ENCODE results near the gene DTX2. TPM values are rescaled to one million over a fixed set of nuclear protein-coding genes. Genes with fewer than 3 reads are reported as not detected.
"Not testable (repeated sequence)": the region's sequence is repeated elsewhere in the genome, so short reads cannot be mapped to it uniquely, and the experiment has no call there.

The DTX2 gene
- total RNA-seq (7.8 TPM), polyA plus RNA-seq (20.2 TPM)

DNA sequence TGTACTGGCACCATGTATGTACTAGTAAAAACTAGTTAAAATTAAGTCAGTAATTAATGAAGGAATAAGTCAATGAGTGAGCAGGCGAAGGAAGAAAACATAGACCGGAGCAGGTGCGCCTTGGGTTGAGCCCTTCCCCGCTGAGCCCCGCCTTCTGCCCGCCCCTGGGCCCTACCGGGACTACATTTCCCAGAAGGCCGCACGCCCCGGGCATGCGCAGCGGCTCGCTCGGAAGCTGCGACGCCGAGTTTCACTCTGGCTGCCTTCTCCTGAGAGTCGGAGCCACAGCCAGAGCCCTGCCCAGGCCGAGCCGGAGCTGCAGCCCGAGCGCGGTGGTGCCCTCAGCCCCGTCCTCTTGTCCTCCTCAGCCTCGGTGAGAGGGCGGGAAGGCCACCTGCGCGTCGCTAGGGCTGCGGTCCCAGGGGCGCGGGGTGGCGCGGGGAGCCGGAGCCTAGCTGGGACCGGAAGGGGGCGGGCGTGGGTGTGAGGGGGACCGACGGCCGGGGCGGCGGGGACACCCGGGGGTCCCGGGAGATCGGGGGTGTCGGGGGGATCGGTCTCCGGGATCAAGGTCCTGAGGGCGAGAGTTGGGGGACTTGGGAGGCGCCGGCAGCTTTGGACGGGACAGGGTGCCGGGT is at the start of gene DTX2:
Gene DTX2 (plus strand): TSS at position 246 of the 638 bp plus-strand sequence. CDS start 18,801 bp downstream, outside the sequence.
- DNase-seq (ENCODE audit: extremely low spot score); H3K36me3 ChIP-seq (ENCODE audit: insufficient read depth); H3K4me1 ChIP-seq (ENCODE audit: insufficient read depth): not testable (repeated sequence)
- Histone ChIP-seq H3K27ac (ENCODE audit: low read depth) (peak within 1 kb of the TSS; percentile 23), H3K4me3 (ENCODE audit: low read depth, low read length) (peak within 1 kb of the TSS; percentile 40)
- whole genome bisulfite sequencing, result 2% methylated on average over 19 of the region's 54 CpGs

DNA sequence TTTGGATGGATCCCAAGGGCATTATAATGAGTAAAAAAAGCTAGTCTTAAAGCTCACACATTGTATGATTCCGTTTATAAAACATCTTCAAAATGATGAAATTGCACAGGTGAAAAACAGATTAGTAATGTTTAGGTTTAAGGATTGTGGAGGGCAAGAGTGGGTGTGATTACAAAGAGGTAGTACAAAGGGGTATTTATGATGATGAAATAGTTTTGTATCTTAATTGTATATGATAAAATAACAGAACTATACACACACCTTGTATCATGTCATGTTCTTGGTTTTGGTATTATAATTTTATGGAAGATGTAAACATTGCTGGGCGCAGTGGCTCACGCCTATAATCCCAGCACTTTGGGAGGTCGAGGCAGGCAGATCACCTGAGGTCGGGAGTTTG is 49.3 kb upstream of the DTX2 start:
- Histone ChIP-seq H3K4me1 (ENCODE audit: insufficient read depth) (no peaks in the 10 kb centered on the region), H3K36me3 (ENCODE audit: insufficient read depth) (no peaks in the 10 kb centered on the region), H3K27ac (ENCODE audit: low read depth) (no peak overlapping the region), H3K4me3 (ENCODE audit: low read depth, low read length) (no peak overlapping the region)
- DNase-seq (ENCODE audit: extremely low spot score), result no peak
- 65% methylated on average over 5 of the region's 5 CpGs for WGBS

DNA sequence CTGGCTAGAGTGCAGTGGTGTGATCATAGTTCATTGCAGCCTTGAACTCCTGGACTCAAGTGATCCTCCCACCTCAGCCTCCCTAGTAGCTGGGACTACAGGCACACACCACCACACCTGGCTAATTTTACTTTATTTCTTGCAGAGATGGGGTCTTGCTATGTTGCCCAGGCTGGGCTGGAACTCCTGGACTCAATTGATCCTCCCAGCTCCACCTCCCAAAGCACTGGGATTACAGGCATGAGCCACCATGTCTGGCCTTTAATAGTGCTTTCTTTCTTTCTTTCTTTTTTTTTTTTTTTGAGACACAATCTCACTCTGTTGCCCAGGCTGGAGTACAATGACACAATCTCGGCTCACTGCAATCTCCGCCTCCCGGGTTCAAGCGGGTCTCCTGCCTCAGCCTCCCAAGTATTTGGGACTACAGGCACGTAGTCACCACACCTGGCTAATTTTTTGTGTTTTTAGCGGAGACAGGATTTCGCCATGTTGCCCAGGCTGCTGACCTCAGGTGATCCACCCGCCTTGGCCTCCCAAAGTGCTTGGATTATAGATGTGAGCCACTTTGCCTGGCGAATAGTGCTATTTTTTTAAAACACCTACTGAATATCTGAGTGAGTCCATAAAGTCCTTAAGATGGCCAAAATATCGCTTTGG is 43.7 kb upstream of the DTX2 start:
- not testable (repeated sequence) for H3K4me3 ChIP-seq (ENCODE audit: low read depth, low read length); H3K4me1 ChIP-seq (ENCODE audit: insufficient read depth); H3K27ac ChIP-seq (ENCODE audit: low read depth); DNase-seq (ENCODE audit: extremely low spot score); H3K36me3 ChIP-seq (ENCODE audit: insufficient read depth)
- WGBS, result 95% methylated on average over 10 of the region's 10 CpGs

DNA sequence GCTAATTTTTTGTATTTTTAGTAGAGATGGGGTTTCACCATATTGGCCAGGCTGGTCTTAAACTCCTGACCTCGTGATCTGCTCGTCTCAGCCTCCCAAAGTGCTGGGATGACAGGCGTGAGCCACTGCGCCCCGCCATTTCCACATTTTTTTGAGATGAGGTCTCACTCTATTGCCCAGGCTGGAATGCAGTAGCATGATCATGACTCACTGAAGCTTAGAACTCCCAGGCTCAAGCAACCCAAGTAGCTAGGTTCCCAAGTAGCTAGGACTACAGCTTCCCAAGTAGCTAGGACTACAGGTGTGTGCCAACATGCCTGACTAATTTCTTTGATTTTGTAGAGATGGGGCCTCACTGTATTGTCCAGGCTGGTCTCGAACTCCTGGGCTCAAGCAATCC is 40.4 kb upstream of the DTX2 start:
- DNase-seq (ENCODE audit: extremely low spot score); H3K27ac ChIP-seq (ENCODE audit: low read depth); H3K4me3 ChIP-seq (ENCODE audit: low read depth, low read length); H3K36me3 ChIP-seq (ENCODE audit: insufficient read depth); H3K4me1 ChIP-seq (ENCODE audit: insufficient read depth): not testable (repeated sequence)
- WGBS, result 85% methylated on average over 6 of the region's 6 CpGs

DNA sequence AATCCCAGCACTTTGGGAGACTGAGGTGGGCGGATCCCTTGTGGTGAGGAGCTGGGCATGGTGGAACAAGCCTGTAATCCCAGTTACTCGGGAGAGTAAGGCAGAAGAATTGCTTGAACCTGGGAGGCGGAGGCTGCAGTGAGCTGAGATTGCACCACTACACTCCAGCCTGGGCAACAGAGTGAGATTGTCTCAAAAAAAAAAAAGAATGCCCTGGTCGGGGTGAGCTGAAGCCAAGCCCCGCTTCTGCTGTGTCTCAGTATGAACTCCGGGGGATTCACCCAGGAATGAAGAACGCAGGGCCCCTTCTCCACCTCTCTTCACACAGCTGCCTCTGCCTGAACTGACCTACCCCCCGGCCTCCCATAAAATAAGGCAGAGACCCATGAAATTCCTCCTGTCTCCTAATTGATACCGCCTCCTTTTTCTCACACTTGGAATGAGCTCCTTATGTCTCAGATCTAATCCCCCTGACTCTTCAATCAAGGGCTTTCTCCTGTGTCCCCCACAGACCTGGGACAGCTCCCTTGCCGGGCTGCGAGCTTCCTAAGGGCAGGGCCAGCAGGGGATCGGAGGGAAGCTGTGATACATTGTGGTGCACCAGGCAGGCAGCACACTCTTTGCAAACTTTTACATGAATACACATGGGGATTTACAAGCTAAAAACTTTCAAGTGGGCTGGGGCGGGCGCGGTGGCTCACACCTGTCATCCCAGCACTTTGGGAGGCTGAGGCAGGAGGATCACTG is 37.7 kb upstream of the DTX2 start:
- H3K36me3 ChIP-seq (ENCODE audit: insufficient read depth), result no peaks in the 10 kb centered on the region
- WGBS, result 43% methylated on average over 15 of the region's 15 CpGs
- no peaks in the 10 kb centered on the region for H3K4me1 ChIP-seq (ENCODE audit: insufficient read depth)
- no peak for DNase-seq (ENCODE audit: extremely low spot score)
- no peak overlapping the region for H3K4me3 ChIP-seq (ENCODE audit: low read depth, low read length)
- no peak overlapping the region for H3K27ac ChIP-seq (ENCODE audit: low read depth)

DNA sequence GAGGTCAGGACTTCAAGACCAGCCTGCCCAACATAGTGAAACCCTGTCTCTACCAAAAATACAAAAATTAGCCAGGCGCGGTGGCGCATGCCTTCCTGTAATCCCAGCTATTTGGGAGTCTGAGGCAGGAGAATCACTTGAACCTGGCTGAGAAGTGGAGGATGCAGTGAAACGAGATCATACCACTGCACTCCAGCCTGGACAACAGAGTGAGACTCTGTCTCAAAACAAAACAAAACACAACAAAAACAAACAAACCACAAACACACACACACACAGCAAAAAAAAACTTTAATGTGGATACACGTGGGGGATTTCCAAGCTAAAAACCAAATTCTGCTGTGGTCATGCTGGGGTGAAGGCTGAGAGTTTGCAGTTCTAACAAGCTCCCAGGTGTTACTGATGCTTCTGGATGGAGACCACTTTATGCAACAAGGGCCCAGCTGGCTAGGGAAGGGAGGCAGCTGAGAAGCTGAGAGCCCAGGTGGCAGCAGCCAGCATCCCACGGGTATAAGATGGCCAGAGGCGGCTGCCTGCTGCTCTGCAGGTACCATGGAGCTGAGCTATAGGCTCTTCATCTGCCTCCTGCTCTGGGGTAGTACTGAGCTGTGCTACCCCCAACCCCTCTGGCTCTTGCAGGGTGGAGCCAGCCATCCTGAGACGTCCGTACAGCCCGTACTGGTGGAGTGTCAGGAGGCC is 36.9 kb upstream of the DTX2 start, which contains the start of gene ZP3:
Gene ZP3 (plus strand): TSS at position 538 of the 699 bp plus-strand sequence. CDS start 15 bp downstream, at position 553.
- DNase-seq (ENCODE audit: extremely low spot score), result no peak
- 90% methylated on average over 10 of the region's 10 CpGs for WGBS
- Histone ChIP-seq H3K27ac (ENCODE audit: low read depth) (no peak within 1 kb of the TSS), H3K36me3 (ENCODE audit: insufficient read depth) (no peaks in the 10 kb centered on the region), H3K4me1 (ENCODE audit: insufficient read depth) (no peaks in the 10 kb centered on the region), H3K4me3 (ENCODE audit: low read depth, low read length) (no peak within 1 kb of the TSS)

- no peaks in the 10 kb centered on the region for H3K36me3 ChIP-seq (ENCODE audit: insufficient read depth)
- H3K4me1 ChIP-seq (ENCODE audit: insufficient read depth), result no peaks in the 10 kb centered on the region
- 96% methylated on average over 9 of the region's 9 CpGs for WGBS
- no peak overlapping the region for H3K4me3 ChIP-seq (ENCODE audit: low read depth, low read length)
- DNase-seq (ENCODE audit: extremely low spot score), result no peak
- H3K27ac ChIP-seq (ENCODE audit: low read depth), result no peak overlapping the region
Measured at GRCh38 chr7:76425156-76425555, 36.4 kb upstream of the DTX2 start.

DNA sequence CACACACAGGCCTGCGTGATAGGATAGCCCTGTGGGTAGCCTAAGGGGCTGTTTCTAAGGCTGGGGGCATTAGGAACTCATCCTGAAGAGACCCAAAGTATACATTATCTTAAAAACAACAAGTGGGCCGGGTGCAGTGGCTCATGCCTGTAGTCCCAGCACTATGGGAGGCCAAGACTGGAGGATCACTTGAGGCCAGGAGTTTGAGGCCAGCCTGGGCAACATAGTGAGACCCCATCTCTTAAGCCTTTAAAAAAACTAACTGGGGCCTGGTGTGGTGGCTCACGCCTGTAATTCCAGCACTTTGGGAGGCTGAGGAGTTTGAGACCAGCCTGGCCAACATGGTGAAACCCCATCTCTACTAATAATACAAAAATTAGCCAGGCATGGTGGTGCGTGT is 36.0 kb upstream of the DTX2 start:
- not testable (repeated sequence) for H3K4me1 ChIP-seq (ENCODE audit: insufficient read depth); H3K4me3 ChIP-seq (ENCODE audit: low read depth, low read length); DNase-seq (ENCODE audit: extremely low spot score); H3K27ac ChIP-seq (ENCODE audit: low read depth); H3K36me3 ChIP-seq (ENCODE audit: insufficient read depth)
- 88% methylated on average over 4 of the region's 4 CpGs for WGBS

- Histone ChIP-seq H3K4me1 (ENCODE audit: insufficient read depth) (no peaks in the 10 kb centered on the region), H3K27ac (ENCODE audit: low read depth) (no peak overlapping the region), H3K4me3 (ENCODE audit: low read depth, low read length) (no peak overlapping the region), H3K36me3 (ENCODE audit: insufficient read depth) (no peaks in the 10 kb centered on the region)
- DNase-seq (ENCODE audit: extremely low spot score), result no peak
- WGBS, result 93% methylated on average over 4 of the region's 4 CpGs
Measured at GRCh38 chr7:76426246-76426645, 35.3 kb upstream of the DTX2 start.

GRCh38 chr7:76427635-76428034 is 33.9 kb upstream of the DTX2 start:
- WGBS, result 86% methylated on average over 5 of the region's 5 CpGs
- no peak overlapping the region for H3K27ac ChIP-seq (ENCODE audit: low read depth)
- DNase-seq (ENCODE audit: extremely low spot score), result no peak
- H3K36me3 ChIP-seq (ENCODE audit: insufficient read depth), result no peaks in the 10 kb centered on the region
- H3K4me1 ChIP-seq (ENCODE audit: insufficient read depth), result no peaks in the 10 kb centered on the region
- no peak overlapping the region for H3K4me3 ChIP-seq (ENCODE audit: low read depth, low read length)

- no peak overlapping the region for H3K4me3 ChIP-seq (ENCODE audit: low read depth, low read length)
- no peak overlapping the region for H3K27ac ChIP-seq (ENCODE audit: low read depth)
- WGBS, result 85% methylated on average over 13 of the region's 13 CpGs
- DNase-seq (ENCODE audit: extremely low spot score), result no peak
- no peaks in the 10 kb centered on the region for H3K4me1 ChIP-seq (ENCODE audit: insufficient read depth)
- H3K36me3 ChIP-seq (ENCODE audit: insufficient read depth), result no peaks in the 10 kb centered on the region
Measured at GRCh38 chr7:76428149-76428823, 33.2 kb upstream of the DTX2 start.

DNA sequence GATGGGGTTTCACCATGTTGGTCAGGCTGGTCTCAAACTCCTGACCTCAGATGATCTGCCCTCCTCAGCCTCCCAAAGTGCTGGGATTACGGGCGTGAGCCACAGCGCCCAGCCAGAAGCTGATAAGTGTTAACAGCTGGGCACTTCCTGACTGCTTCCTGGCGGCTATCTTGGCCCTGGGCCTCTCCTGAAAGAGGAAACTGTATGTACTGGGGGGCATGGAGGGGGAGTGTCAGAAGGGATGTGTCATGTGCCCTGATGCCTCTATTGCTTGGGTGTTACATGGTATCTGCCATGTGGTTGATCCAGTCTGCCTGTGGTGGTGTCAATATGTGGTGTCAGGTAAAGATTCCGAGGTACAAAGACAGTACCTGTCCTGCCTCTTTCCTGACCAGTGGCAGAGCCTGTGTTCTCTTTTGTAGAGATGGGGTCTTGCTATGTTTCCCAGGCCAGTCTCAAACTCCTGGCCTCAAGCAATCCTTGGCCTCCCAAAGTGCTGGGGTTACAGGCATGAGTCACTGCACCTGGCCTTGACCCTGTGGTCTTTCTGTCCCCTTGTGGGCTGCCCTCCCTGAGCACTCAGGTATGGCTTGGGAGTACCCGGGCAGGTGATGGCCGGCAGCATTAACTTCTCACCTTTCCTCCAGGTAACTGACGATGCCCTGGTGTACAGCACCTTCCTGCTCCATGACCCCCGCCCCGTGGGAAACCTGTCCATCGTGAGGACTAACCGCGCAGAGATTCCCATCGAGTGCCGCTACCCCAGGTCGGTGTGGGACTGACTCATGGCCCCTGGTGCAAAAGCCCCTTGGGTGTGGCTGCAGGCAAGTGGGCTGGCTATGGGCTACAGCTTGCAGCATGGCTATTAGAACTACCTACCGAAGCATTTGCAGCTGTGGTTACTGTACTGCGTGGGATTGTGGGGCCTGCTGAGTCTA is 32.4 kb upstream of the DTX2 start:
- no peak for DNase-seq (ENCODE audit: extremely low spot score)
- H3K36me3 ChIP-seq (ENCODE audit: insufficient read depth), result no peaks in the 10 kb centered on the region
- H3K27ac ChIP-seq (ENCODE audit: low read depth), result no peak overlapping the region
- H3K4me3 ChIP-seq (ENCODE audit: low read depth, low read length), result no peak overlapping the region
- 81% methylated on average over 18 of the region's 18 CpGs for WGBS
- no peaks in the 10 kb centered on the region for H3K4me1 ChIP-seq (ENCODE audit: insufficient read depth)

Data from urinary bladder (tissue), 4 donors.